Neutrophil (primary cell): ENCODE measurements around the gene TCOF1.

Source experiments
- H3K27ac ChIP-seq: fragments of 200-600 bp; sonication (generic); 2 replicates; pipeline ENCODE4 v1.5.1; 2016; ENCODE audit warnings: mild to moderate bottlenecking, moderate library complexity
- H3K27me3 ChIP-seq: fragments of 200-600 bp; sonication (generic); 2 replicates; pipeline ENCODE4 v1.6.0; 2016; ENCODE audit warnings: mild to moderate bottlenecking
- H3K36me3 ChIP-seq: fragments of 200-600 bp; sonication (generic); 2 replicates; pipeline ENCODE4 v1.5.1; 2017
- H3K4me1 ChIP-seq, 2 experiments: fragments of 200-600 bp in 1 of 2; sonication (generic) in 1 of 2; 1 replicate in 1 of 2; 2 replicates in 1 of 2; pipeline versions ENCODE4 v1.5.1 to v1.6.1; 2013 to 2016; ENCODE audit warnings: low read depth in 1 of 2, low read length in 1 of 2, mild to moderate bottlenecking in 1 of 2, moderate library complexity in 1 of 2; ENCODE audit not compliant: control insufficient read depth in 1 of 2, insufficient read depth in 1 of 2
- H3K4me3 ChIP-seq, 2 experiments: fragments of 200-600 bp in 1 of 2; sonication (generic) in 1 of 2; 1 replicate in 1 of 2; 2 replicates in 1 of 2; pipeline ENCODE4 v1.5.1; 2013 to 2016; ENCODE audit warnings: low read depth in 1 of 2, low read length in 1 of 2, mild to moderate bottlenecking in 1 of 2, moderate library complexity in 1 of 2
- H3K9me3 ChIP-seq: fragments of 200-600 bp; sonication (generic); 2 replicates; pipeline ENCODE4 v1.5.1; 2016
- TF ChIP-seq, protein P1 (sequence below): fragments of 200-600 bp; sonication (generic); IDR thresholded peaks from 2 replicates; pipeline ENCODE4 v1.5.1; 2016; ENCODE audit warnings: antibody characterized with exemption

The TCOF1 gene

DNA sequence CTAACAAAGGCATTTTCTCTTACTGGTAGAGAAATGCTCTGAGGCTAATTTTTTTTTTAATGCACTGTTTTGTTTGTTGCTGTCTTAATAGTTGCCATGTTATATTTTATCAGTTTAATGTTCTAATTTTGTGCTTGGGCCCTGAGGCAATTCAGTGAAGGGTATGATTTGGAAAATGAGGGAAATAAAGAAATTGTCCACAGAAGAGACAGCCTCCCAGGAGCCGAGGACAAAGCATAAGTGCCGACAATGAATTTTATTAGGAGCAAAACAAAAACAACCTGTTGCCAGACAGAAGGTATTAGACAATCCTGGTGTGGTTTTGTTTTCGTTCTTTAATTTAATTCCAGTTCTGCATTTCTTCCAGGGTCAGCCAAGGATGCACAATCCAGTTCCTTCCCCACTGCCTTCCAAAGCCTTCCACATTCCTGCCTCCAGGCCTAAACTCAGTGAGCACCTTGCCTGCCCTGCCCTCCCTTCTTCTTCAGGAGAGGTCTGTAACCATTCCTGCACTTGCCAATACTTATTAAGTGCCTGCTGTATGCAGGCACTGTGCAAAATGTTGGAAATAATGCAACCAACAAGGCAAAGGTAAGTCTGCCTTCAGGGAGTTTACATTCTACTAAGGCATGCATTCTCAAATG, 4.3 kb upstream of the TCOF1 start:
- H3K9me3 ChIP-seq = no peaks in the 10 kb centered on the region
- H3K4me3 ChIP-seq = no peak overlapping the region
- H3K36me3 ChIP-seq = no peaks in the 10 kb centered on the region
- H3K27ac ChIP-seq = no peak overlapping the region
- H3K4me1 ChIP-seq = peaks cover 31 to 36% of the 10 kb centered on the region in 2 experiments
- H3K27me3 ChIP-seq = no peaks in the 10 kb centered on the region
- TF ChIP-seq, protein P1, sequence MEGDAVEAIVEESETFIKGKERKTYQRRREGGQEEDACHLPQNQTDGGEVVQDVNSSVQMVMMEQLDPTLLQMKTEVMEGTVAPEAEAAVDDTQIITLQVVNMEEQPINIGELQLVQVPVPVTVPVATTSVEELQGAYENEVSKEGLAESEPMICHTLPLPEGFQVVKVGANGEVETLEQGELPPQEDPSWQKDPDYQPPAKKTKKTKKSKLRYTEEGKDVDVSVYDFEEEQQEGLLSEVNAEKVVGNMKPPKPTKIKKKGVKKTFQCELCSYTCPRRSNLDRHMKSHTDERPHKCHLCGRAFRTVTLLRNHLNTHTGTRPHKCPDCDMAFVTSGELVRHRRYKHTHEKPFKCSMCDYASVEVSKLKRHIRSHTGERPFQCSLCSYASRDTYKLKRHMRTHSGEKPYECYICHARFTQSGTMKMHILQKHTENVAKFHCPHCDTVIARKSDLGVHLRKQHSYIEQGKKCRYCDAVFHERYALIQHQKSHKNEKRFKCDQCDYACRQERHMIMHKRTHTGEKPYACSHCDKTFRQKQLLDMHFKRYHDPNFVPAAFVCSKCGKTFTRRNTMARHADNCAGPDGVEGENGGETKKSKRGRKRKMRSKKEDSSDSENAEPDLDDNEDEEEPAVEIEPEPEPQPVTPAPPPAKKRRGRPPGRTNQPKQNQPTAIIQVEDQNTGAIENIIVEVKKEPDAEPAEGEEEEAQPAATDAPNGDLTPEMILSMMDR = no peak

DNA sequence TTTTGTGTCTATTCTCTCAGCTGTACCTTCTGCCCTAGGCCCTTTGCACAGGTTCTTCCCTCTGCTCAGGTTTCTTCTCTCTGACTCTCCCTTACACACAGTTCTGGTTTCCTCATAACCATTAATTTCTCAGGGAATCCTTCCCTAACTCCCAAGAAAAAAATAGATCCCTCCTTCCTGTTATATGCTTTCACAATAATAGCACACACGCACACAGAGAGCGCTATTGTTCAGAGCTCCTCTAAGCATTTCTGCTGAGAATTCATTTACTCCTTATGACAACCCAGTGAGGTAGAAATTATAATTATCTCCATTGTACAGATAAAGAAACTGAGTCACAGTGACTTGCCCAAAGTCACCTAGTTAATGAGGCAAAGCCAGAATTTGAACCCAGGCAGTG, 1.7 kb upstream of the TCOF1 start:
- Histone ChIP-seq H3K27ac (no peak overlapping the region), H3K27me3 (no peaks in the 10 kb centered on the region), H3K36me3 (no peaks in the 10 kb centered on the region), H3K9me3 (no peaks in the 10 kb centered on the region), H3K4me3 (no peak overlapping the region), H3K4me1 (peaks cover 28 to 36% of the 10 kb centered on the region in 2 experiments)
- TF ChIP-seq, protein P1 = no peak

DNA sequence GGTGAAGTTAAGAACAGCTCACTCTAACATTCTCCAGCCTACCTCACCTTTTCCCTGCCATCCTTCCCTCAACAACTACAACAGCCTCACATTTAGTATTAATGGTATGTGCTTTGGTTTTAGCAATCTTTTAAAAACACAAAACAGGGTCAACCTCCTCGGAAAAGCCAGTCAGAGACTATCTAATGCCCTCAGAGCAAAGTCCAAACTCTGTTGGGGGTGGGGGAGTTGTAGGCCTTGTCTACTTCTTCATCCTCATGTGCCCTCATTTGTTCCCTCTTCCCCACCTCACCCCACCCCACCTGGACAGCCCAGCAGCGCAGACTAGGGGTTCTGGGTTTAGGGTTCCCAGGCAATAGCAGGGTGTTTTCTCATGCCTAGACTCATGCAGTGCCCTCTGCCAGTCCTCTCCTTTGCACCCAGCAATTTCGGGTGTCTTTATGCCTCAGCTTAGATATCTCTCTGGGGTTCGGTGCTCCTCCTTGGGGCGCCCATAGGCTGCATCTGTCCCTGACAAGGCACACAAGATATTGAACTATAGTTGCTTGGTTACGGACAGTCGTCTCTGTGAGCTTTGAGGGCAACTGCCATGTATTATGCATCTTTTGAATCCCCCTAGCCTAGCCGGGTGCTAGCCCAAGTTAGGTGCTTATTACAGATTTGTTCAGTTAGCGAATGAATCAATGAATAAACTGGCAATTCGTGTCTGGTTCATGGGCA, 762 bp upstream of the TCOF1 start:
- Histone ChIP-seq H3K27ac (peak overlapping the region; percentile 64), H3K9me3 (no peaks in the 10 kb centered on the region), H3K27me3 (no peaks in the 10 kb centered on the region), H3K4me3 (peak overlapping the region; percentile 80 to 83), H3K4me1 (peaks cover 19 to 27% of the 10 kb centered on the region in 2 experiments), H3K36me3 (no peaks in the 10 kb centered on the region)
- TF ChIP-seq, protein P1 = no peak

DNA sequence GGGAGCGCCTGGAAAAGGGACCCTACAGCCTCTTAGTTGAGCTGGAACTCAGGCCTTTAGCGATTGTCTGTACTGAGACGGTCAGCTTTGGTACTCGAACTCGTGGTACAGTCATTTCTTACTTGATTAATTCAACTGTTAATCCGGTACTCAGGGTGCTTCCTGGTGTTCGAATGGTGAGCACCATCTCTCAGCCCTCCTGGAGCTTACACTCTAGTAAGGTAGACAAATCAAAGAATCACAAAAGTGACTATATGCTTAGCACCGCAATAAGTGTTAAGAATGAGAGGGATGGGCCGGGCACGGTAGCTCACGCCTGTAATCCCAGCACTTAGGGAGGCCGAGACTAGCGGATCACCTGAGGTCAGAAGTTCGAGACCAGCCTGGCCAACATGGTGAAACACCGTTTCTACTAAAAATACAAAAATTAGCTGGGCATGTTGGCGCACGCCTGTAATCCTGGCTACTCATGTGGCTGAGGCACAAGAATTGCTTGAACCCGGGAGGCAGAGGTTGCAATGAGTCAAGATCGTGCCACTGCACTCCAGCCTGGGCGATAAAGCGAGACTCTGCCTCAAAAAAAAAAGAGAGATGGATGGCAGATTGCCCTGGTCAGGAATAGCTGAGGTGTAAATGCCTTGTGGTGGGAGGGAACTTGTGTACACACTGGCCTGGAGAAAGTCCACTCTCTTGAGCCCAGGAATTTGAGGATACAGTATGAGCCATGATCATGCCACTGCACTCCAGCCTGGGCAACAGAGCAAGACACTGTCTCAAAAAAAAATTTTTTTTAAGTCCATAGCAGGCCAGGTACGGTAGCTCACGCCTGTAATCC, 981 bp downstream of the TCOF1 start:
- no peaks in the 10 kb centered on the region for H3K36me3 ChIP-seq
- no peaks in the 10 kb centered on the region for H3K27me3 ChIP-seq
- peak overlapping the region; percentile 64 for H3K27ac ChIP-seq
- H3K4me1 ChIP-seq = peaks cover 9 to 16% of the 10 kb centered on the region in 2 experiments
- peak overlapping the region; percentile 80 to 83 for H3K4me3 ChIP-seq
- TF ChIP-seq, protein P1 = no peak
- H3K9me3 ChIP-seq = no peaks in the 10 kb centered on the region

DNA sequence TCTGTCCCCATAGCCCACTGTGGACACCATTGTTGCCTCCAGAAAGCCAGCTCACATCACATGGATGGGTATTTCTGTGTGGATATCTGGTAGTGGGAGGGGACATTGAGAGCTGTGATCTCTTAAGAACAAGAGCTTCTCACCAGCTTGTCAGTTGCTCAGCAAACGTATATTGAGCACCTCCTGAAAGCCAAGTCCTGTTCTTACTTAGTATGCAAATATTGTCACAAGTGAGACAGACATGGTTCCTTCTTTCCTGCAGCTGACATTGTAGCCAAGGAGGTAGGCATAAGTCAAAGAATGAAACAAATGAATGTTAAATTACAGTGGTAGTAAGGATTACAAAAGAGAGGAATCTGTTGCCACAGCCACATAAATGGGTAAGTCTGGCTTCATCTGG, 3.8 kb downstream of the TCOF1 start:
- Histone ChIP-seq H3K36me3 (peaks cover 11% of the 10 kb centered on the region), H3K4me3 (no peak overlapping the region), H3K27me3 (no peaks in the 10 kb centered on the region), H3K4me1 (peaks cover 9 to 16% of the 10 kb centered on the region in 2 experiments), H3K27ac (no peak overlapping the region), H3K9me3 (no peaks in the 10 kb centered on the region)
- TF ChIP-seq, protein P1 = no peak
